ENCODE data around the gene NHS.

The NHS gene

DNA sequence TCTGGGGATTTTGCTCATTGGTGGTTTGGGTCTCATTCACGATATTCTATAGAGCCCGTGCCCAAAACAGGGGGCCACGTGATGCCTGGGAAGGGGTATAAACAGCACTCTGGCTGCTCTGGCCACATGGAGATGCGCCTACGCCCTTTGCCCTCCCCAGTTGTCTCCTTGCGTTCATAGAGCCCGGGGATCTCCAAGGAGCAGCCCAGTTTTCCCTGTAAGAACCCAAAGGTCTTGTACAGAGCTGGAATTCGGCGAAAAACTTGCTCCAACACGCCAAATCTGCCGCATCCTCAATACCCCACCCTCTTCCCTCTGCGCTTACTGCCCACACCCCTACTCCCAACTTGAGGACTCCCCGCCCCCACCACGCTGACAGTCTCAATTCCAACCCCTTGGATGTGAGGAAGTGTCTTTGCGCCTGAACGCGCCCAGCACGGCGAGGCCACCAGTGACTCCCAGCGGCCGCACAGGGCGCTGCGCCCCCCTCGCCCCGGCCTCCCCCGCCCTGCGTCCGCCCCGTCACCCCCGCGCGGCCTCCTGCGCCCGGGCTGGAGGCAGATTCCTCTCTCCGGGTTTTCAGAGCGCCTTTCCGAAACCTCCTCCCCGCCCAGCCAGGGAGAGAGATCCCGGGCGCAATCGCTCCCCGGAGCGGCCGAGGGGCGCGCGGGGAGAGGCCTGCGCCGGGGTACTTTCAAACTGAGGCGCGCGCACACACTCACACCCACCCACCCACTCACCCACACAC lies at the start of gene NHS:
Gene NHS, plus strand, starts transcription at position 582 of the 748 bp plus-strand sequence. CDS start 558 bp downstream, outside the sequence.
- in situ Hi-C loops (cut with MboI; ENCODE audit: low sequenced_read_pairs): no loop called here

GRCh38 chrX:17328837-17329236 lies 46.2 kb upstream of the NHS start:
- in situ Hi-C loops (cut with MboI; ENCODE audit: low sequenced_read_pairs): no loop called here

DNA sequence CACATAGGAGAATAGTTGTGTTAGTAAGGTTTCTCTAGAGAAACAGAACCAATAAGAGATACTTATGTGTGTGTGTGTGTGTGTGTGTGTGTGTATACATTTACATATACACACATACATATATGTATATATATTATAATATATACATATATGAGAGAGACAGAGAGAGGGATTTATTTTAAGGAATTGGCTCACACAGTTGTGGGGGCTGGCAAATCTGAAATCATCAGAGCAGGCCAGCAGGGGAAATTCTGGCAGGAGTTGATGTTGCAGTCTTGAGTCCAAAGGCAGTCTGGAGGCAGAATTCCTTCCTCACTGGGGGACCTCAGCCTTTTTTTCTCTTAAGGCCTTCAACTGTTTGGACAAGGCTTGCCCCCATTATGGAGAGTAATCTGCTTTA lies 38.6 kb upstream of the NHS start:
- in situ Hi-C loops (cut with MboI; ENCODE audit: low sequenced_read_pairs): no loop called here

DNA sequence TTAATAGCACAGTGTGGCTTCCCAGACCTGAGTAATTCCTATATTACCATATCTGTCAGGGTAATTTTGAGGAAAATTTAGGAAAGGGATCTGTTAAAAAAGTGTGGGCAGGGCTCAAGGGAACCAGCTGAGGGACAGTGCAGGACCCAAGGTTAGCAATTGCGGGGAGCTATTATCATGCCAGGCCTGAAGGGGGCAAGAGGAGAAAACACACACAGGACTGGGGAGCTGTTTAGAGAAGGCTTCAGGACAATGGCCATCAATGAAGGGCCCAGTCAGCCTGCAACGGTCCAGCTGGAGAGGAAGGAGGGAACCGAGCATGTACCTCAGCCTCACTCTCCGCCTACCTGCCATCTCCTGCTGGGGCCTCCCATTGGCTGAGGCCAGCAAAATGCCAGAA lies 19.0 kb upstream of the NHS start:
- in situ Hi-C loops (cut with MboI; ENCODE audit: low sequenced_read_pairs): no loop called here

GRCh38 chrX:17359500-17359899 lies 15.5 kb upstream of the NHS start:
- in situ Hi-C loops (cut with MboI; ENCODE audit: low sequenced_read_pairs): no loop called here

- in situ Hi-C loops (cut with MboI; ENCODE audit: low sequenced_read_pairs): no loop called here
Observed at GRCh38 chrX:17361620-17362019, 13.4 kb upstream of the NHS start.

- in situ Hi-C loops (cut with MboI; ENCODE audit: low sequenced_read_pairs): no loop called here
Observed at GRCh38 chrX:17368002-17368401, 7.0 kb upstream of the NHS start.

GRCh38 chrX:17369309-17369708 lies 5.7 kb upstream of the NHS start:
- in situ Hi-C loops (cut with MboI; ENCODE audit: low sequenced_read_pairs): no loop called here

DNA sequence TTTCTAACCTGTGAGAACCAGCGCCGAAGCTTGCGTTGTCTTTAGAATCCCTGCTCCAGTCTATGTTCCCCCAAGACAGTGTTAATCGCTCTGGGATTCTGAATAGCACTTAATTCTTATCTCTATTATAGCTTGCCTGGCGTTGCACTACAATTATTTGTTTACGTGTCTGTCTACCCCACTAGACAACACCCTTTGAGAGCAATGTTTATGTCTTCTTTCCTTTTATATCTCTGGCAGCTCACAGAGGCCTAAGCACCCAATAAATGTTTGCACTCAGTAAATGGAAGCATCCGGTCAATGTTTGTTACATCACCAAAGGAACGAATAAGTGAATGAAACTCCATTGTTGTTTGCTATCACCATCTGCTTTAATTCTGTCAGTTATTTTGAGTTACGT lies 4.8 kb upstream of the NHS start:
- in situ Hi-C loops (cut with MboI; ENCODE audit: low sequenced_read_pairs): no loop called here

GRCh38 chrX:17372052-17372451 lies 2.9 kb upstream of the NHS start:
- in situ Hi-C loops (cut with MboI; ENCODE audit: low sequenced_read_pairs): no loop called here

GRCh38 chrX:17373337-17373736 lies 1.7 kb upstream of the NHS start:
- in situ Hi-C loops (cut with MboI; ENCODE audit: low sequenced_read_pairs): no loop called here

DNA sequence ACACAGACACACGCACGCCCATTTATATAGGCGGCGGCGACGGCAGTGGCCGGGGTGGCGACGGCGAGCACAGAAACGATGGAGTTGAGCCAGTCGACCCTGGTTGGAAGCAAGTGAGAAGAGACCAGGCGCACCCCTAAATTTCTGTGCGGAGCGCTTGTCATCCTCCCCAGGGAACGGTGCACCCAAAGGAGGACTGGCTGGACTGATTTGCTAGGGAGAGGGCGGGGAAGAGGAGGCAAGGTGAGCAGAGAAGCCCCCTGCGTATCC lies 302 bp downstream of the NHS start:
- in situ Hi-C loops (cut with MboI; ENCODE audit: low sequenced_read_pairs): no loop called here

GRCh38 chrX:17375637-17376430 lies 834 bp downstream of the NHS start:
- in situ Hi-C loops (cut with MboI; ENCODE audit: low sequenced_read_pairs): no loop called here

DNA sequence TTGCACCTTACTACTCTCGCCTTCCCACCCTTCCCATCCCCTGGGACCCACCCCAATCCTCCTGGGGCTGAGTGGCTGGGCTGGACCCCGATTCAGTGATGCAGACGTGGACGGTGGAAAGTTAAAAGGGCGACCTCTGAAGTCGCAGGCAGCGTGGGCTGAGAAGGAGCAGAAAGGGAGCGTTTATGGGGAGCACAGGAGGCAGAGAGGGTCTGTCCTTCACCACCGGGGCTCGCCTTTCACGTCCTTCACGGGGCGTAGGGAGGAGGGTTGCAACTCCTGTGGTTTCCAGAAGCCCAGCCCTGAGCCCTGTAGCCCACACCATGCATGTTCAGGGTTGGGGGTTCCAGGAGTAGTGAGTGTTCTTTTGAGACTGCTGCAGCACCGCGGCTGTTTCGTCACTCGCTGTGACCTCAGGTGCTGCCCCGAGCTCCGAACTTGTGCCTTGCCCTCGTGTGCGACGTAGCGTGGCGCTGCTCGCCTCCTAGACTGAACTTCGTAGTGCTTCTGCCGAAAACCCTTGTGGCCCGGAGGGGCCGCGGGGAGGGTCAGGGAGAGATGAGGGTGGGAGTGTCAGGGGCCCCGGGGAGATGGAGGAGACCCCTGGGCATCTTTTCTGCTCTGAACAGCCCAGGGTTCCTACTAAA lies 1.6 kb downstream of the NHS start:
- in situ Hi-C loops (cut with MboI; ENCODE audit: low sequenced_read_pairs): no loop called here

GRCh38 chrX:17377091-17377717 lies 2.2 kb downstream of the NHS start:
- in situ Hi-C loops (cut with MboI; ENCODE audit: low sequenced_read_pairs): no loop called here

DNA sequence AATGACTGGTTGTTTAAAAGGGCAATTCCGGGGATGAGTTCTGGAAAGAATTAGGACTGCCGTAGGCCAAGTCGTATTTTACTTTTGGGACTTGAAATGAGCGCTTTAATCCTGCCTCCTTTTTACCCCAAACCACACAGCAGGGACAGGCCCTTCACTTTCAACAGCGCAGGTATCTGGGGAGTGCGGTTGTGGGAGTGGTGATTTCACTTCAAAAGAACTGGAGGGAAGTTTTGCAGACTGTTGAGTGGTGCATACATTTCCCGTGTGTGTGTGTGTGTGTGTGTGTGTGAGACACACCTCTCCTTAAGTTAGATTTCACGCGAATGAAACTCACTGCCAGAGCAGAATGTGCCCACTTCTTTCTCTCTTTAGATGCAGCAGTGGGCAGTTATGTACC lies 2.8 kb downstream of the NHS start:
- in situ Hi-C loops (cut with MboI; ENCODE audit: low sequenced_read_pairs): no loop called here

- in situ Hi-C loops (cut with MboI; ENCODE audit: low sequenced_read_pairs): no loop called here
Observed at GRCh38 chrX:17380221-17380620, 5.2 kb downstream of the NHS start.

DNA sequence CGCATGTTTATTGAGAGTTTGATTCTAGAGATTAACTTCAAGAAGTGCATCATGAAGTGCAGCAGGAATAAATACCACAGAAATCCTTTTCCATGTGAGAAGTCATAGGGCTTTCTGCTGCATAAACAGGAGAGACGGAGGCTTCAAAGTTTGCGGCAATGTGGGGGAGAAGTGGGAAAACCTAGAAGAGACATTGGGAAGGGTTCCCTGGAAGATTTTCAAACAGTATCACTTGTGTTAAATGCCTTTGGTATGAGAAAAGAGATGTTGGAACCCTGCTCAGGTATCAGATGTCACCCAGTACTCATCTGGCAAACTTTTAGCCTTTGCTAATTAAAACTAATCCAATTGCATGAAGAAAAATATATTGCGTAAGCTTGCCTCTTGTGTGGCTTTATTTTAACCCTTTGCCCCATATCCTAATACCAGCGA lies 15.4 kb downstream of the NHS start:
- in situ Hi-C loops (cut with MboI; ENCODE audit: low sequenced_read_pairs): no loop called here

DNA sequence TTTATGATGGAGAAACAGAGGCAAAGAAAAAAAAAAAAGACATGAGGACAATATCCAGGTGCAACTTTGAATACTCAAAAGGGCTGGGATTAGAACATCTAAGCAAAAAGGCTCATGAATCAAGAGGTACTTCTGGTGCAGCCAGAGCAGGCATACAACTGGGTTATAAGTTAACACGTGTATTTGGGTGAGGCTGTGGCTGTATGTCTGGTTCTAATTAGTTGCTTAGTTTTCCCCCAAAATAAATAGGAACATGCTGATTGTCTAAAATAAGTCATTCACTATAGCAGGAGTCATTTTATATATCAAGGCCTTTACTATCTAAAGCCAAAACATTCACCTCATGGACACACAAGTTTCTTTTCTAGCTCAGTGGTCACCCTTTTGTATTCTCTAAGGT lies 20.2 kb downstream of the NHS start:
- in situ Hi-C loops (cut with MboI; ENCODE audit: low sequenced_read_pairs): no loop called here

GRCh38 chrX:17397074-17397473 lies 22.1 kb downstream of the NHS start:
- in situ Hi-C loops (cut with MboI; ENCODE audit: low sequenced_read_pairs): no loop called here

- in situ Hi-C loops (cut with MboI; ENCODE audit: low sequenced_read_pairs): no loop called here
Observed at GRCh38 chrX:17403189-17403691, 28.2 kb downstream of the NHS start.
